Erythroblast (primary cell): ENCODE data around the gene AMZ1.

ENCODE experiments used
- GATA1 ChIP-seq: IDR thresholded peaks from 2 replicates; pipeline ENCODE4 v1.6.1; 2011; ENCODE audit warnings: low read depth, mild to moderate bottlenecking, control low read depth, low read length, moderate library complexity
- POLR2A ChIP-seq: IDR thresholded peaks from 2 replicates; pipeline ENCODE4 v1.6.1; 2011; ENCODE audit warnings: mild to moderate bottlenecking, low read length

GRCh38 chr7:2680256-2680655 lies 7.7 kb upstream of the AMZ1 start:
- TF ChIP-seq POLR2A (no peak), GATA1 (no peak)
